Measurements from ENCODE around the gene TUBG1.

GRCh38 chr17:42647778-42648177 lies 38.3 kb downstream of the TUBG1 start:
- TF ChIP-seq CTCF (IDR thresholded peaks at IDR 0.05) (no peak), POLR2A (IDR thresholded peaks at IDR 0.05) (no peak)
